GM12801 (cell line): ENCODE data around the gene VPS13C.

ENCODE experiments used
- CTCF ChIP-seq: IDR thresholded peaks from one replicate; pipeline ENCODE4 v1.5.1; 2011; ENCODE audit warnings: control low read depth; ENCODE audit not compliant: insufficient read length; ENCODE audit errors: extremely low read depth

Gene VPS13C

GRCh38 chr15:62051166-62051565, 9.1 kb downstream of the VPS13C start:
- TF ChIP-seq CTCF = no peak

DNA sequence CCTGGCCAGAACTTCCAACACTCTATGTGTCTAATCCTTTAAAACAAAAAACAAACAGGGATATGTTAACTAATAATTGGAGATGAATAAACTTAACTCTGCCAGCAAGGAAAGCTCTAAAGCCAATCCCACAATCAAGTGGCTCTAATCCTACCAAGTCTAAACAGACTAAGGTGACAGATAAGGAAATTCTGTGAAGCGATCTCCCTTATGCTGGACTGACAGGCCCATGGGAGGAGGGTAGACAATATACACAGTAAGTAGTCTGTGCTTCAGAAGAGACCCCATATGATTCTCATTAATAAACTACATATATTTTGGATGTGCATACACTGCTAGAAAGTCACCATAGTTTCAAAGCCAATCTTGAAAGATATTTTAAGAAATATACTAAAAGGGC, 10.1 kb downstream of the VPS13C start:
- TF ChIP-seq CTCF = no peak

DNA sequence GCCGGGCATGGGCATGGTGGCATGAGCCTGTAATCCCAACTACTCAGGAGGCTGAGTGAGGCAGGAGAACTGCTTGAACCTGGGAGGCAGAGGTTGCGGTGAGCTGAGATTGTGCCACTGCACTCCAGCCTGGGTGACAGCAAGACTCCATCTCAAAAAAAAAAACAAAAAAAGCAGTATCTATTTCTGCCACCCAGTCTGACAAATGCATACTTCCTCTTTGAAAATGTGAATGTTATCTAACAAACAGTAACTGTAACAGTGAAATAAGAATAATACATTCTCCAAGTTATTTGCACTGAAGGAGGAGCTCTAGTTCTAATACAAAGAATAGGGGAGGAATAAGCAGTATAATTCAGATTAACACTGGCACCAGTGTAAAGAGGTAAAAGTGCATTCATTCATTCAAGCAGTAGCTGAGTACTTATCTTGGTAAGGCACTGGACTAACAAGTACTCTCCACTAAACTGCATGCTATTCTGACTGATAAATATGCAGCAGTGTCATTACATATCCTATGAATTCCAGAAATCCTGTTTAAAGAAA, 12.9 kb downstream of the VPS13C start:
- no peak for TF ChIP-seq CTCF

DNA sequence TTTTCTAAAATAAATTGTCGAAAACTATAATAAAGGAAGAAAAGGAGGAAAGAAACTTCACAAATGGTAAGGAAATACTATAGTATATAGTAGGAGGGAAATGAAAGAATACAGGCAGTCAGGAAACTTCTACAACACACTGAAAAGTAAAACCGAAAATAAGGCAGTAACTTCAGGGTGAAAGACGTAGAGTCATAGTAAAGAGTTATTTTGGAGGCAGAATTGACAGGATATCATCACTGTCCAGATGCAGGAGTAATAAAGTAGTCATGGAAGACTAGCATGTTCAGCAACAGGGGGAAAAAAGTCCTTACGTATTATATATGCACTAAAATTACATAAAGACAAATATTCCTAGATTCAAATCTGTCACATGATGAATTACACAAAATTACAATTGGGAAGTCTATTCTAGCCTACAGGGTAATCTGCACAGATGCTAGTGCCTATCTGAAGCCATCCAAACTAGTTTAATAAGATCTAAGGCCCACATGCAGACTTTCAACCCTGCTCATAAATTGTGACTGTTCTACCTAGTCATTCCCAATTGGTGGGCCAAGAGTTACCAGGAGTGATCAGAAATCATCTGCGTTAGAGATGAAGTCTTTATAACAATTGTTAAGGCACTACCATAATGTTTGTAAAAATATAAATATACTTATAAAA, 14.0 kb downstream of the VPS13C start:
- TF ChIP-seq CTCF = no peak

DNA sequence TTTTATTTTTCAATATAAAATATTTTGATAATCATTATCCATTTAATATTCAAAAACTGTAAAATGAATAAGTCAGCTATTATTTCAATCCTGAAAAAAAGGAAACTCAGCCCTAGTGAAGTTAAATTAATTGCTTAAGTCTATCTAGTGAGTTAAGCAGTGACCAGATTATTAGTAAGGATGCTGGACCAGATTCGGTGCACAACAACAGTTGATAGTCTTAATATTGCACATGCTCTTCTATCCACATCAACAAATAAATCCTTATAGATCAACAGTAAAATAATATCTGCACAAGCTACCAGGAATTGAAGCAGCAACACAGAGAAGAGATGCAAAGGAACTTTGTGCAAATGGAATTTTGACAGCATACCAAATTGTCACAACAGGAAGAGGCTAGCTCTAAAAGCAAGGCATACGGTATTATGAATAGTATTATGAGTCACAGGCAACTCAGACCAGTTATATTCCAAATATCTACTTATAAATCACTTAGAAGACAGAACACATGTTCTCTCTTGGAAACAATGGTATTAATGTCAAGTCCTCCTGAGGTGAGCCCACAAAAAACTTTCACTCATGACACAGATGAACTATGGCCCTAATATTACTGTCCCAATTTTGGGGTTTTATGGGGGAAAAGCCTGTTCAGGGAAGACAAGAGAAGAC, 24.9 kb downstream of the VPS13C start:
- TF ChIP-seq CTCF = no peak

DNA sequence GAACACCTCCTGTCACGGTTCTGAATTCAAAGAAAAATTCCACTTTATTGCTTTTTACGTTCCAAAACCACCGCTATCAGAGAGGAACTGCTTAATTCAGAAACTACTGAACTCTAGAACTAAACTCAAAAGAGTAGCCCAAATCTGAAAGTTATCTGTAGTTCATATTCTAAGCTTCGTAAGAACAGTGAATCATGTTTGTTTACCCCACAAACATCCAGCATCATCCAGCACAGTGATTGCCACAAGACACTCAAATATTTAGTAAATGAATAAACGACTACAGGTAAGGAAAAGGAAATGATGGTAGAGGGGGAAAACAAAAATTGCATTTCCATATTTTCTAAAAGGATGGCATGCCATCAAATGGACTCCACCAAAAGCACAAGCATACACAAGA, 32.3 kb downstream of the VPS13C start:
- no peak for TF ChIP-seq CTCF

GRCh38 chr15:62027263-62027565, 33.0 kb downstream of the VPS13C start:
- TF ChIP-seq CTCF = no peak
